GM12892 (cell line): ENCODE data around the gene DMC1.

Source experiments
- POLR2A ChIP-seq: IDR thresholded peaks from 2 replicates; pipeline ENCODE4 v1.6.1; 2011; ENCODE audit warnings: low read depth, low read length, control low read depth
- POLR2AphosphoS5 ChIP-seq: IDR thresholded peaks from 2 replicates; pipeline ENCODE4 v1.6.1; 2011; ENCODE audit warnings: low read depth, low read length, control low read depth

GRCh38 chr22:38477585-38477984 is 92.4 kb downstream of the DMC1 start:
- TF ChIP-seq POLR2AphosphoS5 (no peak), POLR2A (no peak)
